HUES48 (cell line): ENCODE data around the gene MAD2L2.

ENCODE experiments used
- H3K27ac ChIP-seq: one replicate; pipeline ENCODE4 v1.7.0; 2013; ENCODE audit warnings: low read depth, low read length, inconsistent platforms
- H3K27me3 ChIP-seq: 2 replicates; pipeline ENCODE4 v1.6.1; 2013; ENCODE audit warnings: mild to moderate bottlenecking, low read length; ENCODE audit not compliant: control insufficient read depth, insufficient read depth
- H3K36me3 ChIP-seq: 2 replicates; pipeline ENCODE4 v1.6.1; 2013; ENCODE audit warnings: low read length; ENCODE audit not compliant: control insufficient read depth, insufficient read depth
- H3K4me1 ChIP-seq: 2 replicates; pipeline ENCODE4 v1.6.1; 2013; ENCODE audit warnings: mild to moderate bottlenecking, low read length; ENCODE audit not compliant: control insufficient read depth, insufficient read depth
- H3K4me3 ChIP-seq: 2 replicates; pipeline ENCODE4 v1.5.1; 2013; ENCODE audit warnings: mild to moderate bottlenecking, low read depth, low read length
- H3K9ac ChIP-seq: 2 replicates; pipeline ENCODE4 v1.6.1; 2013; ENCODE audit warnings: mild to moderate bottlenecking, low read depth, low read length, moderate library complexity
- H3K9me3 ChIP-seq: 2 replicates; pipeline ENCODE4 v1.6.1; 2013; ENCODE audit warnings: low read length; ENCODE audit not compliant: control insufficient read depth, insufficient read depth

The MAD2L2 gene

DNA sequence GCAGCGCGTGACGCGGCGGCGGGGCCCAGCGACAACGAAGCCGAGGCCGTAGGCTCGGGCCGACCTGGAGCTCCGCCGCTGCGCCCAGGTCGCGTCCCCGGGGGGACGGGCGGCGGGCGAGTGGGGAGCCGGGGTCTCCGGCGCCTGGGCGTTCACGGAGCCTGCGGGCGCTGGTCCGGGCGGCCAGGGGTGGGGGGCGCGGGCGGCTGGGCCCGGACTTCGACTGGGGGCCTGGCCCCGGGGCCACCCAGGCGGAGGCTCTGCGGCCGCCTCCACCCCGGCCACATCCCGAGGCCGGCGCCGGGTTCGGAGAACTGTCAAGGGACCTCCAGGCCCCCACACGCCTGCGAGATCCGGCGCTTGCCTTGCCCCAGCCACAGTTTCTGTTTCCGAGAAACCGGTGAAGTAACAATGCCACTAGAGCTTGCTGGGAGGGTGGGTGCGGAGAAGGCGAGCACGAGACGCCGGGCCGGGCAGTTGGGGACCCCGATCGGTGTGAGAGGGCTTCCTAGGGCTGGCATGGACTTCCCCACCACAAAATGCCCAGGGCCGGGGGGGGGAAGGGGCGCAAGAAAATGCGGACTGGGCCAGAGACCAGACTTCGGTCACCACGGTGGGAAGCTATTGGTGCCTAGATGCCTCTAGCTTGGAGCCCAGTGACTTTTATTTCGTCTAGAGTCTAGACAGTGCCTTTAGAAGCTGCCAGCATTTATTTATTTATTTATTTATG lies 16.4 kb downstream of the MAD2L2 start:
- Histone ChIP-seq H3K9ac (no peak overlapping the region), H3K27ac (peak overlapping the region; percentile 45), H3K36me3 (peaks cover 21% of the 10 kb centered on the region), H3K4me1 (no peaks in the 10 kb centered on the region), H3K27me3 (peaks cover 3% of the 10 kb centered on the region; the same call in 1 of the 2 replicates), H3K9me3 (no peaks in the 10 kb centered on the region), H3K4me3 (peak overlapping the region; percentile 54)

DNA sequence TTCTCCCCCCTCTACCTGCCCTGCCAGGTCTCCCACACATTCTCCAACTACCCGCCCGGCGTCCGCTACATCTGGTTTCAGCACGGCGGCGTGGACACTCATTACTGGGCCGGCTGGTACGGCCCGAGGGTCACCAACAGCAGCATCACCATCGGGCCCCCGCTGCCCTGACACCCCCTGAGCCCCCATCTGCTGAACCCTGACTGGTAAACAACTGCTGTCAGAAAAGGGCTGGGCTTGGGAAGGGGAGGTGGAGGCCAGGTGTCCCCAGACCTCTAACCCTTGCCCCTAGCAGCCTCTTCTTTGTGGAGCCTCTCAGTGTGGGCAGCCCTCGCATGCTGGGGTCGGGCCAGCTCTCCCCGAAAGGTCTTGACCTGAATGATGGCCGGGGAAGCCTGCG lies 19.8 kb downstream of the MAD2L2 start:
- H3K36me3 ChIP-seq: peaks cover 46% of the 10 kb centered on the region
- no peaks in the 10 kb centered on the region for H3K4me1 ChIP-seq
- H3K9me3 ChIP-seq: no peaks in the 10 kb centered on the region
- no peak overlapping the region for H3K9ac ChIP-seq
- H3K27ac ChIP-seq: no peak overlapping the region
- H3K27me3 ChIP-seq: peaks cover 3% of the 10 kb centered on the region; the same call in 1 of the 2 replicates
- no peak overlapping the region for H3K4me3 ChIP-seq

DNA sequence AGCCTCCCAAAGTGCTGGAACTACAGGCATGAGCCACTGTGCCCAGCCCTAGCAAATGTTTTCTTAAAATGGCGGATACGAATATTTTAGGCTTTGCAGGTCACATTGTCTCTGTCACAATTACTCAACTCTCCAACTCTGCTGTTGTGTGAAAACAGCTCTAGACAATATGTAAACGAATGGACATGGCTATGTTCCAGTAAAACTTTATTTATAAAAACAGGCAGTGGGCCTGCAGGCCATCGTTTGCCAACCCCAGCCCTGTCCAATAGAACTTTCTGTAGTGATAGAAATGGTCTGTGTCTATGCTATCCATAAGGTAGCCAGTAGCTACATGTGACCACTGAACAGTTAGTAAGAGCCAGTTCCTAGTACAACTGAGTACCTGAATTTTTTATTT lies 21.2 kb downstream of the MAD2L2 start:
- Histone ChIP-seq H3K4me3 (no peak overlapping the region), H3K9ac (no peak overlapping the region), H3K9me3 (no peaks in the 10 kb centered on the region), H3K27ac (no peak overlapping the region), H3K4me1 (peaks cover 8% of the 10 kb centered on the region; the same call in 1 of the 2 replicates), H3K36me3 (peaks cover 49% of the 10 kb centered on the region), H3K27me3 (peaks cover 3% of the 10 kb centered on the region; the same call in 1 of the 2 replicates)

DNA sequence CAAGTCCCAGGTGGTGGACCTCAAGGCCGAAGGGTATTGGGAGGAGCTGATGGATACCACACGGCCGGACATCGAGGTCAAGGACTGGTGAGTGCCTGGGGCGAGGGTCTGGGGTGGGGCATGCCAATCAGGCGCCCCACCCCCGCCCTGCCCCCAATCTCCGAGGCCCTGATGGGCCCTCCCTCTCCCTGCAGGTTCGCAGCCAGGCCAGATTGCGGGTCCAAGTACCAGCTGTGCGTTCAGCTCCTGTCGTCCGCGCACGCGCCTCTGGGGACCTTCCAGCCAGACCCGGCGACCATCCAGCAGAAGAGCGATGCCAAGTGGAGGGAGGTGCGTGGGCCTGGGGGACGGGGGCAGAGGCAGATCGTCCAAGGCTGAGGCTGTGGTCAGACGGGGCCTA lies 22.4 kb downstream of the MAD2L2 start:
- H3K36me3 ChIP-seq: peaks cover 49% of the 10 kb centered on the region
- no peak overlapping the region for H3K9ac ChIP-seq
- no peaks in the 10 kb centered on the region for H3K9me3 ChIP-seq
- peaks cover 11% of the 10 kb centered on the region for H3K4me1 ChIP-seq
- no peak overlapping the region for H3K27ac ChIP-seq
- H3K27me3 ChIP-seq: peaks cover 6% of the 10 kb centered on the region
- no peak overlapping the region for H3K4me3 ChIP-seq

DNA sequence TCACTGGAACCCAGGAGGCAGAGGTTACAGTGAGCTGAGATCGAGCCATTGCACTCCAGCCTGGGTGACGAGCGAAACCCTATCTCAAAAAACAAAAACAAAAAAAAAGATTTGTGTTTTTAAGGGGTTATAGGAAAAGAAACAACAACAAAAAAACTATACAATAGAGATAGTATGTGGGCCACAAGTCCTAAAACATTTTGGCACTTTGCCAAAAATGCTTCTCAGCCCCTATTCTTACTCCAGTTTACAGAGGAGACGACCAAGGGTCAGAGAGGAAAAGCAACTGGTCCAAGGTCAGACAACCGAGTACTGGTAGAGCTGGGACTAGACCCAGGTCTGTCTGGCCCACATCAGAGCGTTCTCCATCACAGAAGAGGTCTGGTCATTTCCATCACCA lies 23.3 kb downstream of the MAD2L2 start:
- no peak overlapping the region for H3K27ac ChIP-seq
- H3K27me3 ChIP-seq: peaks cover 11% of the 10 kb centered on the region
- no peaks in the 10 kb centered on the region for H3K9me3 ChIP-seq
- no peak overlapping the region for H3K9ac ChIP-seq
- H3K36me3 ChIP-seq: peaks cover 49% of the 10 kb centered on the region
- H3K4me1 ChIP-seq: peaks cover 16% of the 10 kb centered on the region
- H3K4me3 ChIP-seq: no peak overlapping the region

DNA sequence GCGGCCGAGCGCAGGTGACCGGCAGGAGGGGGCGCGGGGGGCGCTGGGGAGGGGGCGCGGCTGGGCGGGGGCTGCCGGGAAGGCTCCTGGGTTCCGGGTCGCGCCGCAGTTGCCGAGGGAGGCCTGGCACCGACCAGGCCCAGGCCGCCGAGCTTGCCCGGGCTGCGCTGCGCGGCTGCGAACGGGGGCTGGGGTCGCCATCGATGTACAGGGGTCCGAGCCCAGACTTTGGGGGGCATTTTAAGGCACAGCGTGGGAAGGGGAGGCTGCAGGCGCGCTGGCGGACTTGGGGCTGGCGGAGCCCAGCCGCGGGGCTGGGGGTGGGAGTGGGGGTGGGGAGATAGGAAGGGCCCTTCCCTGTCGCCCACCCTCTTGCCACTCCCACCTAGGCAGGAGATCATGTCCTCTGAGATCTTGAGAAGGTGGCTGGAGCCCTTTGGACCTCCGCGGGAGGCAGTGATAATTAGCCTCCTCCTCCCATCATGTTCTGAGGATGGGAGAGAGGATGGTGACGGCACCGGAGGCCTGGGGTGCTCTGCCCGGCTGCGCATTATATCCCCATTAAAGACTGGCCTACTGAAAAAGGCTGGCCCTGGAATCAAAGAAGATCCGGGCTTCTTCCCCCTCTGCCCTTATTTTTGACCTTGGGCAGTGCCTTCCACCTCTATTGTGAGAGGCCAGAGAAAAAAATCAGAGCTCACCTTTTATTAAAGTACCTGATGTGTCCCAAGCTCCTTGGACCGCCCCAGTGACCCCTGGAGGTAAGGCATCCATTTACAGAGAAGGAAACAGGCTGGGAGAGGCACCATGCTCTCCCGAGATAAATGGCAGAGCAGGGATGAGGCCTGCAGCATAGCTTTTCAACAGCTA lies 25.8 kb downstream of the MAD2L2 start:
- peaks cover 33% of the 10 kb centered on the region for H3K36me3 ChIP-seq
- no peaks in the 10 kb centered on the region for H3K9me3 ChIP-seq
- H3K9ac ChIP-seq: no peak overlapping the region
- H3K4me1 ChIP-seq: peaks cover 29% of the 10 kb centered on the region
- peaks cover 30% of the 10 kb centered on the region for H3K27me3 ChIP-seq
- peak overlapping the region; percentile 60 for H3K4me3 ChIP-seq
- no peak overlapping the region for H3K27ac ChIP-seq

DNA sequence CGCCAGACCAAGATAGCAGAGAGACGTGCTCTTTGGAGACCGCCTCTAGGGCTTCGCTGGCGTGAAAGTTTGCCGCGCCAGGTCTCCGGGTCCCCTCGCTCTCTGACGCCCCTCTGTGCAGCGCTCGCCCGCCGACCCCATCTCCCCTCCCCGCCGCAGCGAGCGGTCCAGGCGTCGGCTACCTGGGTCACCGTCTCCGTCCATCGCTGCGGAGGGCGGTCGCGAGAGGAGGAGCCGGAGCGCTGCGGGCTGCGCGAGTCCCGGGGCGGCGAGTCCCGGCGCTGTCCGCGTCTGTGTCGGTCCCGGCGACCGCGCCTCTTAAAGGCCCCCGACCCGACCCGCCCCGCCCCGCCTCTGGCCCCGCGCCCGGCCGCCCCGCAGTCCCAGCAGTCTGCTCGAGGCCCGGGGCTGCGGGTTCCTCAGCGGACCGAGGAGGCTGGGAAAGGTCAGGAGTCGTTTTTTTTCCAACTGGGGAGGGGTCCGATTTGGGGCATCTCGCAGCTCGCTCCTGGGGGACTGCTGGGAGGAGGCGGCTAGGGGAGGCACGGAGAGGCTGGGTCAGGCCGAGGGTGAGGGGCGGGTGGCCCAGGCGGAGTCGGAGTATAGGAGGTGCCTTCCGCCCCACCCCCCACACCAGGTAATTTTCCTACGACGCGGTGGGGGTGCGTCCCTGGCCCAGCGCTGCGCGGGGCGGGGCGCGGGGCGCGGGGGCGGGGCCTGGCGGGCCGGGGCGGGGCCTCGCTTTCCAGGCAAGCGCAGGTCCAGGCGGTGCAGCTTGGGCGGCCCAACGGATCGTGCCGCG lies 26.6 kb downstream of the MAD2L2 start, which contains the start of the genes FBXO2 and FBXO44:
TSS of gene FBXO2 (minus strand) at position 293 of the 802 bp plus-strand sequence. CDS start at position 204, 89 bp downstream.
TSS of gene FBXO44 (plus strand) at position 741 of the 802 bp plus-strand sequence. CDS start 959 bp downstream, outside the sequence.
- peaks cover 35% of the 10 kb centered on the region for H3K27me3 ChIP-seq
- H3K4me1 ChIP-seq: peaks cover 31% of the 10 kb centered on the region
- H3K36me3 ChIP-seq: peaks cover 26% of the 10 kb centered on the region
- no peak within 1 kb of the TSS for H3K9ac ChIP-seq
- H3K9me3 ChIP-seq: no peaks in the 10 kb centered on the region
- H3K4me3 ChIP-seq: peak within 1 kb of the TSS; percentile 67
- H3K27ac ChIP-seq: no peak within 1 kb of the TSS

DNA sequence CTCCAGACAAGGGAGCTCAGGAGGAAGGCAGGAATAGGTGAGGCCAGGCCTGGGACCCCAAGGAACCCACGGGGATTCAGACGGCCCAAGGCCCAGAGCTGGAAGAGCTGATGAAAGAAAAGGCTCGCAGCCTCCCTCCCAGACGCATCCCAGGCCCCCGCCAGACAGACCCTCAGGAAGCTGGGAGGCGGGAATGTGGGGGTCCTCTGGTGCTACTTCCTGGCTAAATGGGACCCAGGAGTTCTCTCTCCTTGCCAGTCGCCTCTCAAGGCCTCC lies 27.1 kb downstream of the MAD2L2 start:
- H3K27ac ChIP-seq: no peak overlapping the region
- H3K4me1 ChIP-seq: peaks cover 33% of the 10 kb centered on the region
- peaks cover 22% of the 10 kb centered on the region for H3K36me3 ChIP-seq
- peak overlapping the region; percentile 67 for H3K4me3 ChIP-seq
- H3K9ac ChIP-seq: no peak overlapping the region
- H3K9me3 ChIP-seq: no peaks in the 10 kb centered on the region
- H3K27me3 ChIP-seq: peaks cover 35% of the 10 kb centered on the region

DNA sequence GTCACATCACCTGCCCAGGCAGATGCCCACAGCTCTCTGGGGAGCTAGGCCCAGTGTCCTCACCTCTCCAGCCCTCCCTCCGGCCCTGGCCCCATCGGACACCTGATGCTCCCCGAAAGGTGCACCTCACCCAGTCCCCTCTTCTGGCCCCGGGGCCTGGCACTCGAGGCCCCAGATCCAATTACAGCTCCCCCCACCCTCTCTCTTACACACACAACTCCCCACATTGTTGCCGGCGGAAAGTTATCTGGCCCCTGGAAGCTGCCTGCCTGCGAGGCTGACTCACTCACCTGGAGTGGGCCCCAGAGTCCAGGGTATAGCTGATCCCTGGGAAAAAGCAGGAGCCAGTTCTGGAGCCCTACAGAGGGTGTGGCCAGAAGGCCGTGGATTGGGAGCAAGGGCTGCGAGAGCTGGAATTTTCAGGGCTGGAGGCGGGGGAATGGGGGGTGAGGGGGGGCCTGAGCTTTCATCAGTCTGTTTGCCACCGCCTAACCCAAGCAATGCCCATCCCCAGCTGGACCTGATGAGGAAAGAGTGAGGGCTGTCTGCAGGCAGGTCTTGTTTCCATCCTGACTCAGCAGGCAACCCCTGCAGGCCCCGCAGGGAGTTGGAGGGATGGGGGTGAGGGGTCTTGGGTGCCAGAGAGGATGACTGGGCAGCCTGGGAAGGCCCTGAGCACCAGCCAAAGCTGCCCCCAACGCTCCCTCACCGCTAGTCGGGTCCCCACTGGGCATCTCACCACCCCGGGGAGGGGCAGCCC lies 27.7 kb downstream of the MAD2L2 start:
- peaks cover 35% of the 10 kb centered on the region for H3K27me3 ChIP-seq
- no peak overlapping the region for H3K9ac ChIP-seq

DNA sequence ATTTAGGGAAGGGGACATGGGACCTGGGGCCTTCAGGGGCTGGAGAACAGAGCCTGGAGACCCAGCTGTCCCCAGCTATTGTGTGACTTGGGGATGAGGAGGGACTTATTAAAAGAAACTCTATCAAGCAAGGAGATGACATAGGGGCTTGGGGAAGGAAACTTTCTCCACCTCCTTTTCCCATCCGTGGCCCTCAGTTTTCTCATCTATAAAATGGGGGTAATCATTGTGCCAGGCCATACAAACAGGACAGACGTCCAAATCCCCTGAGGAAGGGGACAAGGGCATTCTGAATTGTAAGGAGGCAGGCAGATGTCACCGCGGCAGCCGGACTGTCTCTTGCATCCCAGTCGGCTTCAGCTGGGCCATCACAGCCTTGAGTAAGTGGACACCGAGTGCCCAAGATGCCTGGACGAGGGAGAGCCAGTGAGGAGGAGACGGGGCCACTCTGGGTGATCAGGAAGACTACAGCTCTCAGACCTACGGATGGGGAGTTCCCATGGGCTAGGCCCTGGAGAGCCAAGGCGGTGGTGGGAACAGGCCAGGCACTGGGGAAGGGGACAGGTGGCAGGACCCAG lies 28.7 kb downstream of the MAD2L2 start:
- Histone ChIP-seq H3K27me3 (peaks cover 35% of the 10 kb centered on the region), H3K9ac (no peak overlapping the region), H3K4me1 (peaks cover 38% of the 10 kb centered on the region), H3K4me3 (no peak overlapping the region), H3K36me3 (peaks cover 13% of the 10 kb centered on the region), H3K27ac (no peak overlapping the region), H3K9me3 (no peaks in the 10 kb centered on the region)

More for the DNA sequence above, 27.7 kb downstream of the MAD2L2 start:
- Histone ChIP-seq H3K9me3 (no peaks in the 10 kb centered on the region), H3K27ac (no peak overlapping the region), H3K36me3 (peaks cover 20% of the 10 kb centered on the region), H3K4me1 (peaks cover 36% of the 10 kb centered on the region), H3K4me3 (peak overlapping the region; percentile 67)
